Activated CD8-positive, alpha-beta memory T cell treated with anti-CD3 and anti-CD28 coated beads, Interleukin-2, amount 10 ng/mL, durations not matched to agents 7 days and 5 days (primary cell): Measurements from ENCODE around the gene GFER. TPM values are rescaled to one million over a fixed set of nuclear protein-coding genes. Genes with fewer than 3 reads are reported as not detected.

ENCODE experiments used
- ATAC-seq: fragments of 150-1000 bp; cut with Tn5 transposase; one replicate; pipeline ENCODE4 v1.10.0; 2021; ENCODE audit warnings: moderate library complexity
- CTCF ChIA-PET: fragments of 350-600 bp; sonication (Branson Sonifier 250); formaldehyde crosslinking; loops from one replicate; lab custom pipeline; 2021; ENCODE audit warnings: antibody characterized with exemption; lab: Charles Lee
- DNase-seq: peaks from one replicate; pipeline ENCODE4 v3.0.0-alpha.2; 2020
- H3K27ac Mint-ChIP-seq: one replicate; pipeline ENCODE4 v1.8.0; 2021; ENCODE audit warnings: mild to moderate bottlenecking, mixed read lengths
- H3K27me3 Mint-ChIP-seq: one replicate; pipeline ENCODE4 v1.8.0; 2021; ENCODE audit warnings: mixed read lengths
- H3K36me3 Mint-ChIP-seq: one replicate; pipeline ENCODE4 v1.8.0; 2021; ENCODE audit warnings: mild to moderate bottlenecking, mixed read lengths
- H3K4me1 Mint-ChIP-seq: one replicate; pipeline ENCODE4 v1.8.0; 2021; ENCODE audit warnings: mixed read lengths
- H3K4me3 Mint-ChIP-seq: one replicate; pipeline ENCODE4 v1.8.0; 2021; ENCODE audit warnings: mild to moderate bottlenecking, moderate library complexity, mixed read lengths
- H3K9me3 Mint-ChIP-seq: one replicate; pipeline ENCODE4 v1.8.0; 2022; ENCODE audit warnings: low read depth, mixed read lengths
- total RNA-seq, 2 experiments: library from RNA; stranded (reverse); gene quantifications; one replicate each; pipeline ENCODE4 v1.2.3, GENCODE V29; 2021

The GFER gene
- total RNA-seq, 2 experiments from 2014 or later: 33.5 to 40.9 TPM

DNA sequence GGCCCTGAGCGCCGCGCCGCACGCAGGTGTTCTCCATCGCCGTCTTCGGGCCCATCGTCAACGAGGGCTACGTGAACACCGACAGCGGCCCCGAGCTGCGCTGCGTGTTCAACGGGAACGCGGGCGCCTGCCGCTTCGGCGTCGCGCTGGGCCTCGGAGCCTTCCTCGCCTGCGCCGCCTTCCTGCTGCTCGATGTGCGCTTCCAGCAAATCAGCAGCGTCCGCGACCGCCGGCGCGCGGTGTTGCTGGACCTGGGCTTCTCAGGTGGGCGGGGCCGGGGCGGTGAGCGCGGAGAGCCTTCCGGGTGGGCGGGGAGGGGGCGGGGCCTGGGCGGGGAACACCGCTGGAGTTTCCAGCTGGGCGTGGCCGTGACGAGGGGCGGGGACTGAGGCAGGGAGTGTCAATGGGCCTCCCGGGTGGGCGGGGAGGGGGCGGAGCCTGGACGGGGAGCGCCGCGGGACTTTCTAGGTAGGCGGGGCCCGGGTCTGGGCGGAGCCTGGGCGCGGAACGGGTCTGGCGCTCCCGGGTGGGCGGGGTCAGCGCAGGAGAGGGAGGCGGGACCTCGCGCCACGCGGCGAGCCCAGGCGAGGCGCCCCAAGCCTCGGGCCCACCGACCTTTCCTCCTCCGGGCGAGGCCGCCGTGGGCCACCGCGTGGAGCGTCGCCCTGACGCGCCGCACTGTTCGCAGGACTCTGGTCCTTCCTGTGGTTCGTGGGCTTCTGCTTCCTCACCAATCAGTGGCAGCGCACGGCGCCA, 8.1 kb downstream of the GFER start:
- DNase-seq (peak; percentile 99), ATAC-seq (peak; percentile 76)
- CTCF ChIA-PET: interaction anchor here (1.5 to 4.3 kb wide), 4 partner anchors 9 to 15 kb away, joined by 3 to 42 read pairs (median 6); no protein-coding TSS in a partner anchor
- no peaks in the 10 kb centered on the region for H3K9me3 Mint-ChIP-seq
- peaks cover 11% of the 10 kb centered on the region for H3K27me3 Mint-ChIP-seq
- H3K4me3 Mint-ChIP-seq: peak overlapping the region; percentile 66
- peaks cover 6% of the 10 kb centered on the region for H3K36me3 Mint-ChIP-seq
- H3K27ac Mint-ChIP-seq: peak overlapping the region; percentile 49
- peaks cover 27% of the 10 kb centered on the region for H3K4me1 Mint-ChIP-seq

DNA sequence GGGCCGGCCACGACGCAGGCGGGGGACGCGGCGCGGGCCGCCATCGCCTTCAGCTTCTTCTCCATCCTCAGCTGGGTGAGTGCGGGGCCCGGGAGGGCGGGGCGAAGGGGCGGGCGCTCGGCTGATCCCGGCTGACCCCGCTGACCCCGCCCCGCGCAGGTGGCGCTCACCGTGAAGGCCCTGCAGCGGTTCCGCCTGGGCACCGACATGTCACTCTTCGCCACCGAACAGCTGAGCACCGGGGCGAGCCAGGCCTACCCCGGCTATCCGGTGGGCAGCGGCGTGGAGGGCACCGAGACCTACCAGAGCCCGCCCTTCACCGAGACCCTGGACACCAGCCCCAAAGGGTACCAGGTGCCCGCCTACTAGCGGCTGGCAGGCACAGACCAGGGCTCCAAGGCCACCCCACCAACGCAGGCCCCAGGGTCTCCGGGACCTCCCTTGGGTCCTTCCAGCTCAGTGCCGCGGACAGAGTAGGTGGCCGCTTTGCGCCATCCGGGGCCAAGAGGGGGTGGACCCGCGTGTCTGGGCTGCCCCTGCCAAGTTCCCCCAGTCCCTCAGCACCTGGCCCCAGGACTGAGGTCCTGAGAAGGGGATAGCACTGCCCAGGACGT, 8.8 kb downstream of the GFER start:
- H3K27me3 Mint-ChIP-seq: peaks cover 11% of the 10 kb centered on the region
- no peaks in the 10 kb centered on the region for H3K9me3 Mint-ChIP-seq
- peaks cover 9% of the 10 kb centered on the region for H3K36me3 Mint-ChIP-seq
- ATAC-seq (no peak), DNase-seq (no peak)
- no peak overlapping the region for H3K4me3 Mint-ChIP-seq
- H3K4me1 Mint-ChIP-seq: peaks cover 27% of the 10 kb centered on the region
- CTCF ChIA-PET: interaction anchor here (0.8 to 4.3 kb wide), 4 partner anchors 9 to 161 kb away, joined by 3 to 42 read pairs (median 4); no protein-coding TSS in a partner anchor
- no peak overlapping the region for H3K27ac Mint-ChIP-seq

DNA sequence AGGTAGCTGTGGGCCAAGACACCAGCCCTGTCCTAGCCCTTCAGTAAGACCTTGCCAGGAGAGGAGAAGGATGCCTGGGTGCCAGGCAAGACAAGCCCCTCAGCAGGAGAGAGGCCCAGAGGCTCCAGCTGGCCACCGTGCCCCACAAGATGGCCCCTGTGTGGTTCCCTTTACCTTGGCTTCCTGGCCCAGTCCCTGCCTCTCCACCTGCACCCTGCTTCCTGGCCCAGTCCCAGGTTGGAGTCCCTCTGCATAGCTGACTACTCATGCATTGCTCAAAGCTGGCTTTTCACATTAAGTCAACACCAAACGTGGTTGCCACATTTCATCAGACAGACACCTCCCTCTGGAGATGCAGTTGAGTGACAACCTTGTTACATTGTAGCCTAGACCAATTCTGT, 9.7 kb downstream of the GFER start:
- CTCF ChIA-PET: interaction anchor here (0.8 to 4.3 kb wide), 4 partner anchors 10 to 160 kb away, joined by 3 to 42 read pairs (median 4); no protein-coding TSS in a partner anchor
- no peak overlapping the region for H3K4me3 Mint-ChIP-seq
- H3K27ac Mint-ChIP-seq: peak overlapping the region; percentile 52
- peaks cover 13% of the 10 kb centered on the region for H3K36me3 Mint-ChIP-seq
- H3K9me3 Mint-ChIP-seq: no peaks in the 10 kb centered on the region
- peaks cover 27% of the 10 kb centered on the region for H3K4me1 Mint-ChIP-seq
- ATAC-seq (no peak), DNase-seq (no peak)
- peaks cover 8% of the 10 kb centered on the region for H3K27me3 Mint-ChIP-seq

DNA sequence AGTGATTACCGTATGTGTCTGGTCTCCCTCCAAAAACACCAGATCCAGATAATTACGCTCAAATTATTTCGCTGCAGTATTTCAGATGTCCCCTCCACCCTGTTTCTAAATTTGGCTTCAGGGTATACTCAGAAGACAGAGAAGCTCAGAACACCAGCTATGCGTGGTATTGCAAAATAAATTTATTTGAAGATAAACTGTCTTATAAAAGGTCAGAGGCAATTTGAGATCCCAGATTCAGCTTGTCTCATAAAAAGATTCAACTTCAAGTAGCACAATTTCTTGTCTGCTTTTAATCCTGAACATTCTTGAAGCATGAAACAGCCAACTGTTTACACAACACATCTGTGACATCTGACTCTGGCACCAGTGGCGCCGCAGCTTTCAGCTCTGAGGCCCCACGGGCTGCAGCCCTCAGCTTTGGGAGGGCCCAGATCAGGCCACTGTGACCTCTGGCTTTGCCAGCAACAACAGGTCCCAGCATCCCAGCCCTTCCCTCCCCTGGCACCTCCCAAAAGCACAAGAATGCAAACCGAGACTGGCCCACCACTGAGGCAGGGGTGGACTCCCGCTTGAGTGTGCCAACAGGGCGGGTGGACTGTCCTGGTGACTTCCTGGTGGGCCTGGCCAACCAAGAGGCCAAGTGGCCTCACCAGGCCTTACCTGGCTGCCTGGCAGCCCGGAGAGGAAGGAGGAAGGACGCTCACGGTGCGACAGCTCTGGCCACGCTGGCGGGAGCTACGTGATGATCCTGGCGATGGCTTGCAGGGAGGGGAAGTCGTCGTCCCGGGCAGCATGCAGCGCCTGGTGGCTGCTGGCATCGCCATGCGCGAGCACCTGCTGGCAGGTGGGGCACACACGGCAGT, 13.7 kb downstream of the GFER start:
- Mint-ChIP-seq H3K9me3 (no peaks in the 10 kb centered on the region), H3K4me3 (no peak overlapping the region), H3K36me3 (peaks cover 20% of the 10 kb centered on the region), H3K4me1 (peaks cover 15% of the 10 kb centered on the region), H3K27me3 (no peaks in the 10 kb centered on the region), H3K27ac (no peak overlapping the region)
- no peak for DNase-seq
- CTCF ChIA-PET: interaction anchor here (1.2 to 4.2 kb wide), 3 partner anchors 11 to 157 kb away, joined by 4 to 17 read pairs (median 5); partner anchors contain the start of gene TRAF7
- ATAC-seq: no peak

DNA sequence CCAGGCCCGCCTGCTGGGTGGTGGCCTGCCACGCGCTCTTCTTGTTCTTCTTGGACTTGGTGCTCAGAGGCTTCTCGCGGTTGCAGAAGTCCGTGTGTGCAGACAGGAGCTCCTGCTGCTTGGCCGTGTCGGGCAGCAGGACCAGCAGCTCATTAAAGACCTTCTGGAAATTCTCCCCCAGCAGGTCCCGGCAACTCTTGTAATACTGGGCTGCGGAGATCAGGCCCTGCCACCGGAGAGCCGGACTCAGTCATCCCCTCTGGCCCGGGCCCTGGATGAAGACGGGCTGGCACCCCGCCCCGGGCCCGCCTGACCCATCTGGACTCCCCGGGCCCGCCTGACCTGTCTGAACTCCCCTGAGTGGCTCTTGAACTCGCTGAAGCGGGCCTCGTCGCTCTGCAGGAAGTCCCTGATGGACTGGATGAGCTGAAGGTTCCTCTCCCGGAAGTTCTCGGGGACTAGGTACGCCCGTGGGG, 14.4 kb downstream of the GFER start:
- Mint-ChIP-seq H3K27me3 (no peaks in the 10 kb centered on the region), H3K27ac (no peak overlapping the region), H3K36me3 (peaks cover 20% of the 10 kb centered on the region), H3K9me3 (no peaks in the 10 kb centered on the region), H3K4me1 (peaks cover 13% of the 10 kb centered on the region), H3K4me3 (no peak overlapping the region)
- CTCF ChIA-PET: interaction anchor here (4.2 kb wide), 1 partner anchor 10 kb away, joined by 17 read pairs; no protein-coding TSS in a partner anchor
- ATAC-seq: no peak
- no peak for DNase-seq

DNA sequence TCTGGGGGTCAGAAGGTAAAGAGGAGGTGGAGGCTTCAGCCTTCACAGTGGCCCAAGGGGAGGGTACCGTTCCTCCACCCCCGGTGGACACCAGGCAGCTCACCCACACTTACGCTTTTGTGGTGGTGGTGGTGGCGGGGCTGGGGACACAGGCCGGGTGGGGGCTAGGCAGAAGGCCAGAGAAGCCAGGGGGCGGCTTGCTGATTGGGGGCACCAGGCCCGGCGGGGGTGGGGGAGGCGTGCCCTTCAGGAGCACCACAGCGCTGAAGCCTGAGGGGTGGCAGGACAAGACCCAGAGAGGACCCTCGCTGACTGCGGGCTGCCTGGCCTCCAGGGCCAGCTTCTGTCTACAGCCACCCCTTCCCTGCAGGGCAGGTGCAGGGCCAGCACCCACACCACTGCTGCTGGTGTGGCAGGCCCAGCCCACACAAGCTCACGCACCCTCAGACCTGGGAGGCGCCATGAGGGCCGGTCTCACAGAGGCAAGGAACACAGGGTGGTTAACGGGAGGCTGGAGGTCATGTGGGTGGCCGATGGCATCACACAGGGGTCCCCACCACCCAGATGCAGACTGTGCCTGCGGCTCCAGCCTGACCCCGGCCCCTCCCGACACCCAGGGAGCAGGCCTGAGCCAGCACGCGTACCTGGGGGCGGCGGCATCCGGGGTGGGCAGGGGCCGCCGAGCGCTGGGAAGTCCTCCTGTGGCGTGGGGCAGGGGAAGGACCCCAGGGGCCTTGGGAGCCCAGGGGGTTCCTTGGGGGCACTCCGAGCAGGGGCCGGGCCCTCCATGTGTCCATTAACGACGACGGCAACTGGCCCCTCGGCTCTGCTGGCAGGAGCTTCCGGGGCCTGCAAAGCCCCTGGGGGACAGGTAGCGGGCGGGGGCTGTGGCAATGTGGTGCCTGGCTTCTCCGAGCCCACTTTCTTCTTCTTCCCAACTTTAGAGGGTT, 15.1 kb downstream of the GFER start:
- no peaks in the 10 kb centered on the region for H3K27me3 Mint-ChIP-seq
- no peak for DNase-seq
- ATAC-seq: no peak
- H3K36me3 Mint-ChIP-seq: peaks cover 20% of the 10 kb centered on the region
- H3K4me3 Mint-ChIP-seq: no peak overlapping the region
- H3K27ac Mint-ChIP-seq: no peak overlapping the region
- no peaks in the 10 kb centered on the region for H3K9me3 Mint-ChIP-seq
- CTCF ChIA-PET: interaction anchor here (0.8 to 4.2 kb wide), 2 partner anchors 9 to 156 kb away, joined by 3 to 17 read pairs; partner anchors contain the start of gene TRAF7
- H3K4me1 Mint-ChIP-seq: peaks cover 10% of the 10 kb centered on the region

DNA sequence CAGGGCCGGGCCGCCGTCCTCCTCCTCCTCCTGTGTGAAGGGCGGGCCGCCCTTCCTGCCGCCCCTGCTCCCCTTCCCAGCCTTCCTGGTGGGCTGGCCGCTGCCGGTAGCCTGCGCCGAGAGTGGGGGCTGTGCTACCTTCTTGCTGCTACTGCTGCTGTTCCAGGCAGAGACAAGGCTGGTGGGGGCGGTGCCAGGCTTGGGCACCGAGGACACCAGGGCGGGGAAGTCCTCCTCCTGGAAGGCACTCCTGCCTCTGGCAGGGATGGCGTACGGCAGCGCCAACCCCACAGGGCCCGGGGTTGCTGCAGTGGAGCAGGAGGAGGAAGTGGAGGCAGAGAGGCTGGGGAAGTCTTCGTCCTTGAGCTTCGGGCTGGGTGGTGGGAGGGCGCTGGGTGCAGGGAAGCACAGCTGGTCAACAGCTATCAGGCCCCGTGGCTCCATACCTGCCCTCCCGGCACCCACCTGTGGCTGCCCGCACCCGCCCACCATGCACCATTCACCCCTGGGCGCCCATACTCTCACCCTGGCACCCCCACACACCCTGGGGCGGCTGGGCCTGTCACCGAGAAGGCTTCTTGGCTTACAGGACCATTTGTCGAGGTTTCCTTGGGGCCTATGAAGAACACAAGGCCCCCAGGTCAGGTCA, 16.0 kb downstream of the GFER start:
- H3K4me1 Mint-ChIP-seq: peaks cover 15% of the 10 kb centered on the region
- no peak overlapping the region for H3K27ac Mint-ChIP-seq
- peaks cover 20% of the 10 kb centered on the region for H3K36me3 Mint-ChIP-seq
- ATAC-seq: no peak
- H3K4me3 Mint-ChIP-seq: no peak overlapping the region
- no peak for DNase-seq
- CTCF ChIA-PET: interaction anchor here (0.8 to 4.2 kb wide), 3 partner anchors 8 to 155 kb away, joined by 3 to 17 read pairs (median 5); partner anchors contain the start of gene TRAF7
- no peaks in the 10 kb centered on the region for H3K27me3 Mint-ChIP-seq
- no peaks in the 10 kb centered on the region for H3K9me3 Mint-ChIP-seq

DNA sequence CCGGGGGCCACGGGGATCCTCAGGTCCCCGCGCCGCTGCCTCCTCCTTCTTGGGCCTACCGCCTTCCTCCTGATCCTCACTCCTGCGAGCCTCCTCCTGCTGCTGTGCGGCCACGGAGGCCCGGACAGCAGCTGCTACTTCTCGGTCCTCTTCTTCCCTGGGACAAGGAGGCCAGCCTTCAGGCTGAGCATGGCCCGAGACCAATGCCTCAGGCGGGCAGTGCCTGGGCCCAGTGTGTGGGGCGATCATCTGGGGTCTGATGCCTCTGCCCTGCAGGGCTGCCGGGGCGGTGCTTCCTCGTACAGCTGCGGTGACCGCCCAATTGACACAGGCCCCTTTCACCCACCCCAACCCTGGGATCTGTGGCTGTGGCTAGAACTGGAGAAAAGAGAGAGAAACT, 17.0 kb downstream of the GFER start:
- no peak for ATAC-seq
- H3K27me3 Mint-ChIP-seq: no peaks in the 10 kb centered on the region
- H3K36me3 Mint-ChIP-seq: peaks cover 17% of the 10 kb centered on the region
- no peaks in the 10 kb centered on the region for H3K9me3 Mint-ChIP-seq
- H3K4me3 Mint-ChIP-seq: no peak overlapping the region
- peaks cover 19% of the 10 kb centered on the region for H3K4me1 Mint-ChIP-seq
- CTCF ChIA-PET: interaction anchor here (0.5 to 1.5 kb wide), 2 partner anchors 140 to 141 kb away, joined by 3 to 5 read pairs; no protein-coding TSS in a partner anchor
- no peak overlapping the region for H3K27ac Mint-ChIP-seq
- DNase-seq: no peak

DNA sequence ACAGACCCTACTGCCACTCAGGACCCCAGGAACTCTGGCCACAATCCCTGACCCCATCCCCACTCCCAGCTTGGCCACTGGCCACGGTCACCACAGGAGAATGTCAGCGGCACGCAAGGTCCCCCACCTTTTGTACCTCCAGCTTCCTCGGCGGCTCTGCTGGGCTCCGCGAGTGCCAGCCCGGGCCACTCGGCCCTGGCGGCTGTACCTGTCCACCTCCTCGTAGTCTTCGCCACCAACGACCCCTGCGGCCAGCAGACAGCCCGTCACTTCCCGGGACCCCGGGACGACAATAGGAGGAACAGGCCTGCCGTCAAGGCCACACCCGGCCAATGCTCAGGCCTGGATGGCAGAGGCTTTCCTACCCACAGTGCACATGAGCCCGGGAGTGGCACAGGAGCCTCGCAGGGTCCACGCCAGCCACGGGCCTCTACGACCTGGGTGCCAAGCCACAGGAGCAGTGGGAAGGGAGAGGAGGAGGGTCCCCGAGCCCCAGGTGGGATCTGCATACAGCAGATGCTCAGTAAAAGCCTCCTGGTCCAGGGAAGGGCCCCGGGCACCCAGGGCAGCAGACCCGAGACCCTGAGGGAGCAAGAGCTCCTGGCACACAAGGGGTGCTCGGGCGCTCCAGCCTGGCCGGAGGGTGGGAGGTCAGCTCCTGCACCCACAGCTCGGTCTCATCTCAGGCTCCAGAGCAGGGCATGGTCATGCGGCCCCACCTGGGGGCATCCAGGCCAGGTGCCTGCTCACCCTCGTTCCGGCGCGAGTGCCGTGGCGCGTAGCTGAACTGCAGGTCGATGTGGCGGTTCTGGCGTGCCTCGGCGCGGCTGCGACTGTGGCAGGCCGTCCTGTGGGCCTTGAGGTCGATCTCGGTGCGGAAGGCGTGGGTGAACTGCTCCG, 17.7 kb downstream of the GFER start:
- CTCF ChIA-PET: interaction anchor here (0.5 to 3.6 kb wide), 5 partner anchors 7 to 153 kb away, joined by 3 to 42 read pairs (median 3); partner anchors contain the start of gene GFER
- Mint-ChIP-seq H3K27ac (no peak overlapping the region), H3K4me3 (no peak overlapping the region), H3K4me1 (peaks cover 19% of the 10 kb centered on the region), H3K36me3 (peaks cover 15% of the 10 kb centered on the region), H3K27me3 (no peaks in the 10 kb centered on the region), H3K9me3 (no peaks in the 10 kb centered on the region)
- ATAC-seq (no peak), DNase-seq (no peak)

DNA sequence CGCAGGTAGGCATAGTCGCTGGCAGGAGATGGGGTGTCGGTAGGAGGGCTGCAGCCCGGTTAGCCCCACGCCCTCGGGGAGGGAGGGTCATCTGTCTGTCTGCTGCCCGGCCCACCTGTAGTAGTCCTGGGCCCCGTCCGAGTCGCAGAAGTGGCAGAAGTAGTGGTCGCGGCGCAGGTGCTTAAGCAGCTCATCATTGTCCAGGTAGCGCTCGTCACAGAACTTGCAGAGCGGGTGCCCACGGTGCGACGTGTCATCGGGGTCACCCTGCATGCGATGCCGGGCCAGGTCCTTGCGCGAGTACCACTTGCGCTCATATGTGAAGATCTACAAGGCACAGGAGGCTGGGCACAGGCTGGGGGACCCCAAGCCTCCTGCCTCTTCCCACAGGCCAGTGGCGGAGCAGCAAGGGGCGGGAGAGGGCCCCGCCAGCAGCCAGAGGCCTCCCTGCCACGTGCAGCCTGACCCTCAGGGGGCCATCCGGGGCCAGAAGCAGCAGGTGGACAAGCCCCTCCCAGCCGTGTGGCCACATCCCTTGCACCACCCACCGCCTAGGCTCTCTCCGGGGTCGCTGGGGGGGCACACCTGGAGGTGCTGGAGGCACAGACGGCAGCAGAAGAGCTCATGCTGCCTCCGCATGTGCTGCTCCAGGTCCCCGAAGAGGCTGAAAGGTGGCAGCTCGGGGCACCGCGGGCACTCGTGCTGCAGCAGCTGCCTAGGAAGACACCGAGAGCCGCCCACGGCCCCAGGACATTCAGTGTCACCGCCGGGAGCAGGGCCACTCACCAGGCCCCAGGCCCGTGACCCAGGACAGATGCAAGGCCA, 18.6 kb downstream of the GFER start:
- H3K27me3 Mint-ChIP-seq: no peaks in the 10 kb centered on the region
- DNase-seq: no peak
- CTCF ChIA-PET: interaction anchor here (0.6 to 3.6 kb wide), 17 partner anchors 8 to 297 kb away, joined by 3 to 42 read pairs (median 6); partner anchors contain the start of genes GFER, MAPK8IP3, MLST8 and NDUFB10
- no peaks in the 10 kb centered on the region for H3K9me3 Mint-ChIP-seq
- H3K4me1 Mint-ChIP-seq: peaks cover 26% of the 10 kb centered on the region
- peaks cover 12% of the 10 kb centered on the region for H3K36me3 Mint-ChIP-seq
- H3K27ac Mint-ChIP-seq: no peak overlapping the region
- H3K4me3 Mint-ChIP-seq: no peak overlapping the region
- no peak for ATAC-seq
